ENCODE results near the gene SLIT3.
"Not testable (repeated sequence)": the region's sequence is repeated elsewhere in the genome, so short reads cannot be mapped to it uniquely, and the experiment has no call there.

The SLIT3 gene

DNA sequence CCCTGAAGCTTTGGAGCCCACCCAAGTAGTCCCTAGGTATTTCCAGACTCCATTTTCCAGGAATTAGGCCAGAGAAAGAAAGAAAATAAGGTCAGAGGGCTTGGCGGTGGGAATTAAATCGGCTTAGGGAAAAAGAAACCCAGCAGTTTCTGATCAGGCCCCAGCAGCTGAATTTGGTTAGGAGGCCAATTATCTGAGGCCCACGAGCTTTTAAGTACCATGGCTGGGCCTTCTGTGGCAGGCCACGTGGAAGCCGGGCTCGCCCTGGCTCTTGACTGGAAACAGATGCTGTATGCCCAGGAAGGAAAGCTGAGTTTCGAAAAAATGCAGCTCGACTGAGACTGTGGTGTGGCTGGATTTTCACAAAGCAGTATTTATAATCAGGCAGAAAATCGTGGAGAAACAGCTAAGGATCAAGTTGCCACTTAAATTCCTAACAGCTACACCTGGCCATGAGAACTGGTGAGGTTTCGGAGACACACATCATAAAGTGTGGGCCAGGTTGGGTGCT, 646.7 kb downstream of the SLIT3 start:
- no peak for DNase-seq

DNA sequence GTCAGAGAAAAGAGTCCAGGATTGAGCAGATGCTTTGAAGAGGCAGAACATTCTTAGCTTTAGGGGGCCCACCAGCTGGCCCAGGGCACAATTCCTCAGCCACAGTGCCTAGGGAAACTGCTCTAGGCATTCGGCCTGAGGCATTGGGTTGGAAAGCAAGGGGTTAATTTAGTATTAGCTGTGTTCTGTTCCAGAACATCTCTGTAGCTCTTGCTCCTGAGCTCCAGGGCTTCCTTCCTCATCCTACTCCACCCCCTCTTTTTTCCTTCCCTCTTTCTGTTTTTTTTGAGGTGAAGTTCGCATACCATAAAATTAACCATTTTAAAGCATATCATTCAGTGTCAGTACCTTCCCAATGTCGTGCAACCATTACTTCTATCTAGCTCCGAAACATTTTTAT, 647.3 kb downstream of the SLIT3 start:
- DNase-seq = no peak

DNA sequence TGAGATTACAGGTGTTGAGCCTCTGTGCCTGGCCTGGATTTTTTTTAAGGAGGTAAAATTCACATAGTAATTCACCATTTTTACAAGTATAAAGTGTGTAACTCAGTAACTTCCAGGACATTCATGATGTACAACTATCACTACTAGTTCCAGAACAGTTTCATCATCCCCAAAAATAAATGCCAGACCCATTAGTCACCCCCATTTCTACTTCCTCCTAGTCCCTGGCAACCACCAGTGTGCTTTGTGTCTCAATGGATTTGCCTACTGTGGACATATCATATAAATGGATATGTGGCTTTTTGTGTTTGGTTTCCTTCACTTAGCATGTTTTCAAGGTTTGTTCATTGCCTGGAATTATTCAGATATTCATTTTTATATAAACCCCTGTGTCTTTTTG, 649.3 kb downstream of the SLIT3 start:
- no peak for DNase-seq

- no peak for DNase-seq
Measured at GRCh38 chr5:168649306-168649705, 651.6 kb downstream of the SLIT3 start.

GRCh38 chr5:168648576-168648975, 652.4 kb downstream of the SLIT3 start:
- DNase-seq = no peak

DNA sequence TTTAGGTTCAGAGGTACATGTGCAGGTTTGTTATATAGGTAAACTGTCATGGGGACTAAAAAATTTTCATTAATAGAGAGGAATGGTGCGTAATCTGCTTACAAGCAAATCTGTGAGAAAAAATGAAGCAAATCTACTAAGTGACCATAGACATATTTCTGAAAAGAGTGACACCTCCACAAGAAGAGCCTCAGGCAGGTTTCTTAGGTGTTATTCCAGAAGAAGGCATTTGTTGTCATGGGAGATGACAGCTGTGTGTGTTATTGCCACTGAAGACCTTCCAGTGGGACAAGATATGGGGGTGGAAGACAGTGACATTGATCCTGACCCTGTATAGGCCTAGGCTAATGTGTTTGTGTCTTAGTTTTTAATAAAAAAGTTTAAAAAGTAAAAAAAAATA, 652.9 kb downstream of the SLIT3 start:
- DNase-seq = no peak

DNA sequence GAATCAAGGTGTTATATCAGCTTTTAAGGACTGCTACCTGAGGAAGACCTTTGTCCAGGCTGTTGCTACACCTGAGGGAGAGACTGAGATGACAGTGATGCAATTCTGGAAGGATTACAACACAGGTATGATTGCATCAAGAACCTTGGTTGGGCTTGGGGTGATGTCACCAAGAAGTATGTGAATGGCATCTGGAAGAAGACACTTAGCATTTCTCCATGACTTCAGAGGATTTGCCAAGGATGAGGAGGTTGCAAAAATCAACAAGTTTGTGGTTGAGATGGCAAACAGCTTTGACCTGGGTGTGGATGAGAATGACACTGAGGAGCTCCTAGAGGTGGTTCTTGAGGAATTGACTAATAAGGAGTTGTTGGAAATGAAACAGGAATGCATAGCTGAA, 653.9 kb downstream of the SLIT3 start:
- no peak for DNase-seq

- no peak for DNase-seq
Measured at GRCh38 chr5:168646335-168646734, 654.6 kb downstream of the SLIT3 start.

DNA sequence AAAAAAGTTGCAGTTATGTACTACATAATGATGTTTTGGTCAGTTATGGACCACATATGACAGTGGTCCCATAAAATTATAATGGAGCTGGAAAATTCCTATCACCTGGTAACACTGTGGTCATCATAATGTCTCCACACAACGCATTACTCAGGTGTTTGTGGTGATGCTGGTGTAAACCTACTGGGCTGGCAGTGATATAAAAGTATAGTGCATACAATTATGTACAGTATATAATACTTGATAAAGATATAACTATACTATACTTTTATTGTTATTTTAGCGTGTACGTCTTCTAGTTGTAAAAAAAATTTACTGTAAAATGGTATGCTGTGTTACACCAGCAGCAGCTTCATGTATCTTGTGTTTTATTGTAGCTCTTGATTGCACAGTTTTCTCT, 655.7 kb downstream of the SLIT3 start:
- no peak for DNase-seq

DNA sequence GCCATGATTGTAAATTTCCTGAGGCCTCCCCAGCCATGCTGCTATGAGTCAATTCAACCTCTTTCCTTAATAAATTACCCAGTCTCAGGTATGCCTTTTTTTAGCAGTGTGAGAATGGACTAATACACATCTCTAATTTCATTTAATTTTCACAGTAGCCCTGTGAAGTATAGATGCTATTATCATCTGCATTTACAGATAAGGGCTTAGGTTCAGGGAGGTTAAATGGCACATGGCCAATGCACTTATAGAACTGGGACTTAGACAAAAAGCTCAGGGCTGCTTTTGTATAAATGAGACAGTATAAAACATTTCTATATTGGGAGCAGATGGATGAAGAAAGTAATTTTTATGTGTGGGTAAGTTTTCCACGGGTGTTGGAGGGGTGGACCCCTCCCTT, 658.9 kb downstream of the SLIT3 start:
- no peak for DNase-seq

- DNase-seq = not testable (repeated sequence)
Measured at GRCh38 chr5:168638846-168639245, 662.1 kb downstream of the SLIT3 start.

DNA sequence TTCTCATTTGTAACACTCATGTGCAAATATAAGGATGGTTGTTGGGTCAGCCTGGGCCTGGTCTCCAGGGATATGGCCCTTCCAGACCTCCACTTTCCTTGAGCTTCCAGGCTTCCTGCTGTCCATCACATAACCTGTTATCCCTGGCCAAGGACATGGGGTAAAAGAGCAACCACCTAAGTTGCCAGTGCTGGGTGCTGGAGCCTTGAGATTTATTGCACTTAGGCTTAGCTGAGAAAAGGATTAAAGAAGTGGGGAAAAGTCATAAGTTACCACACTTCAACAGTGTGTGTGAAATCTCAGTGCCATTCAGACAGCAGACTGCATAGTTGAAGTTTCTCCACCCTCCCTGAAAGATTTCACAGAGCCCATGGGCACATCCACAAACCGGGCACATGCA, 663.1 kb downstream of the SLIT3 start:
- DNase-seq = no peak

- no peak for DNase-seq
Measured at GRCh38 chr5:168637281-168637680, 663.7 kb downstream of the SLIT3 start.

DNA sequence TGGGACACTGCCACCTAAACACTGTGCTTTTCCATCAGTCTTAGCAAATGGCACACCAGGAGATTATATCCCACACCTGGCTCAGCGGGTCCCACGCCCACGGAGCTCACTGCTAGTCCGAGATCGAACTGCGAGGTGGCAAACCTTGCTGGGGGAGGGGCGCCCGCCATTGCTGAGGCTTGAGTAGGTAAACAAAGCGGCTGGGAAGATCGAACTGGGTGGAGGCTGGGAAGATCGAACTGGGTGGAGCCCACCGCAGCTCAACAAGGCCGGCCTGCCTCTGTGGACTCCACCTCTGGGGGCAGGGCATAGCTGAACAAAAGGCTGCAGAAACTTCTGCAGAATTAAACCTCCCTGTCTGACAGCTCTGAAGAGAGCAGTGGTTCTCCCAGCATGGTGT, 670.0 kb downstream of the SLIT3 start:
- not testable (repeated sequence) for DNase-seq

- no peak for DNase-seq
Measured at GRCh38 chr5:168624850-168625364, 676.0 kb downstream of the SLIT3 start.

DNA sequence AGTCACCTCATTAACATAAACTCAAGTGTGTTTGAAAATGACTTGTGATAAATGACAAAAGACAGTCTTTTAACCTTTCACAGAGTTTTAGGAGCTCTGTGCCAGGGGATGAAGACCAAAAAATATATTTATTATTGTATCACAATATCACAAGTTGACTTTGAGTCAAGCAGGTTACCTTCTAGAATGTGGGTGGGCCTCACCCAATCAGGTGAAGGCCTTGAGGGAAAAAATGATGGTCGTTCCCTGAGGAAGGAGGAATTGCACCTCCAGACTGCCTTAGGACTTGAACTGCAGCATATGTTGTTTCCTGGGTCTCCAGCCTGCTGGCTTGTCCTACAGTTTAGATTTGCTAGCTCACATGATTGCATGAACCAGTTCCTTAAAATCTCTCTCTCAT, 680.1 kb downstream of the SLIT3 start:
- no peak for DNase-seq

- DNase-seq = no peak
Measured at GRCh38 chr5:168614661-168615060, 686.3 kb downstream of the SLIT3 start.

GRCh38 chr5:168613996-168614395, 686.9 kb downstream of the SLIT3 start:
- no peak for DNase-seq

GRCh38 chr5:168613396-168613795, 687.5 kb downstream of the SLIT3 start:
- DNase-seq = no peak

- DNase-seq = no peak
Measured at GRCh38 chr5:168612996-168613395, 687.9 kb downstream of the SLIT3 start.

GRCh38 chr5:168612123-168612522, 688.8 kb downstream of the SLIT3 start:
- DNase-seq = no peak

Data from NCI-H748 treated with DMSO at 0.1 percent for 48 hours (cell line).